ENCODE measurements around the gene CRIM1.

DNA sequence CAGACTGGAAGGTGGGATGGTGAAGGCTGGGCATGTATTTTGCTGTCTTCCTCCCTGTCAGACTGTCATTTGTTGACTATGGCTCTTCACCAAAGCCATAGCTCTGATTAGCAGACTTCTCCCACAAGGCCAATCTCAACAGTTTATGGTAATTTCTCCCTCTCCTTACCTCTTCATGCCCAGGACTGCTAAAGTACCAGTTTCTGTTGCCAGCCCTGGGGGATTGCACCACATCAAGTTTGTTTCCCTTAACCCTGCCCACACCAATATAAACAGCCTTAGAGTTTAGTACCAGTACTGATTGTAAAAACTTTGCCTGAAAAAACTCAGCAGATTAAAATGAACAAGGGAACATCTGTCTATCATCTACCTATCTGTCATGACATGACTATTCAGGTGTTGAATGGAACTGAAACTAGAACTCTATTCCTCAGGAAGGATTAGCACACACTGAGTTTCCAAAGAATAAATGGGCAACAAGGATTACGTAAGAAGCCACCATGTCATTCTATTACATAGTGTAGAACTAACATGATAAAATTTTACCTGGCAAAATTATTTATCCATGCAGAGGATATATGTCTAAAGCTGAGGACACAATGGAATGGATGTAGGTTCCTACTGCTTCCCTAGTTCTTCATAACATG is 228.7 kb downstream of the CRIM1 start:
- TF ChIP-seq, protein P1, sequence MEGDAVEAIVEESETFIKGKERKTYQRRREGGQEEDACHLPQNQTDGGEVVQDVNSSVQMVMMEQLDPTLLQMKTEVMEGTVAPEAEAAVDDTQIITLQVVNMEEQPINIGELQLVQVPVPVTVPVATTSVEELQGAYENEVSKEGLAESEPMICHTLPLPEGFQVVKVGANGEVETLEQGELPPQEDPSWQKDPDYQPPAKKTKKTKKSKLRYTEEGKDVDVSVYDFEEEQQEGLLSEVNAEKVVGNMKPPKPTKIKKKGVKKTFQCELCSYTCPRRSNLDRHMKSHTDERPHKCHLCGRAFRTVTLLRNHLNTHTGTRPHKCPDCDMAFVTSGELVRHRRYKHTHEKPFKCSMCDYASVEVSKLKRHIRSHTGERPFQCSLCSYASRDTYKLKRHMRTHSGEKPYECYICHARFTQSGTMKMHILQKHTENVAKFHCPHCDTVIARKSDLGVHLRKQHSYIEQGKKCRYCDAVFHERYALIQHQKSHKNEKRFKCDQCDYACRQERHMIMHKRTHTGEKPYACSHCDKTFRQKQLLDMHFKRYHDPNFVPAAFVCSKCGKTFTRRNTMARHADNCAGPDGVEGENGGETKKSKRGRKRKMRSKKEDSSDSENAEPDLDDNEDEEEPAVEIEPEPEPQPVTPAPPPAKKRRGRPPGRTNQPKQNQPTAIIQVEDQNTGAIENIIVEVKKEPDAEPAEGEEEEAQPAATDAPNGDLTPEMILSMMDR (conservative IDR thresholded peaks at IDR 0.05; ENCODE audit: low read depth, low read length) = no peak
- TF ChIP-seq EZH2 (IDR thresholded peaks at IDR 0.05; ENCODE audit: borderline replicate concordance, low read depth, low read length, poor library complexity, severe bottlenecking) = no peak

All from A673 (cell line).